ENCODE measurements around the gene AXL.
"Not testable (repeated sequence)": the region's sequence is repeated elsewhere in the genome, so short reads cannot be mapped to it uniquely, and the experiment has no call there.

AXL gene

DNA sequence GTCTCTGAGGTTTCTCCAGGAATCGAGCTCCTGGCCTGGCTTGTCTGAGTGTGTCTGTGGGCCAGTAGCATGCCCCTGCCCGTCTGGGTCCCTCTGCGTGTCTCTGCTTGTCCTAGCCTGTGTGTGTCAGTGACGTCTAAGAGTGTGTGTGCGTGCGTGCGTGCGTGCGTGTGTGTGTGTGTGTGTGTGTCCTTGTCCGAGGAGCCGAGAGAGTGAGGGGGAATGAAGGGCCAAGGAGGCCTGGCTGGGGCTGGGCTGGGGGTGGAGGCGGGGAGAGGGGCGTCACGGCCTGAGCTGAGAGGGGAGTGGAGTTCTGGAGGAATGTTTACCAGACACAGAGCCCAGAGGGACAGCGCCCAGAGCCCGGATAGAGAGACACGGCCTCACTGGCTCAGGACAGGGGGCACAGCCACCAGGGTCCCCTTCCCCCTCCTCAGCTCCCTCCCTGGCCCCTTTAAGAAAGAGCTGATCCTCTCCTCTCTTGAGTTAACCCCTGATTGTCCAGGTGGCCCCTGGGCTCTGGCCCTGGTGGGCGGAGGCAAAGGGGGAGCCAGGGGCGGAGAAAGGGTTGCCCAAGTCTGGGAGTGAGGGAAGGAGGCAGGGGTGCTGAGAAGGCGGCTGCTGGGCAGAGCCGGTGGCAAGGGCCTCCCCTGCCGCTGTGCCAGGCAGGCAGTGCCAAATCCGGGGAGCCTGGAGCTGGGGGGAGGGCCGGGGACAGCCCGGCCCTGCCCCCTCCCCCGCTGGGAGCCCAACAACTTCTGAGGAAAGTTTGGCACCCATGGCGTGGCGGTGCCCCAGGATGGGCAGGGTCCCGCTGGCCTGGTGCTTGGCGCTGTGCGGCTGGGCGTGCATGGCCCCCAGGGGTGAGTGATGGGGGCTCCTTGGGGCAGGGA is at the start of gene AXL:
Gene AXL (plus strand): TSS at position 609 of the 893 bp plus-strand sequence. CDS start 170 bp downstream, at position 779.
- no peak for DNase-seq

DNA sequence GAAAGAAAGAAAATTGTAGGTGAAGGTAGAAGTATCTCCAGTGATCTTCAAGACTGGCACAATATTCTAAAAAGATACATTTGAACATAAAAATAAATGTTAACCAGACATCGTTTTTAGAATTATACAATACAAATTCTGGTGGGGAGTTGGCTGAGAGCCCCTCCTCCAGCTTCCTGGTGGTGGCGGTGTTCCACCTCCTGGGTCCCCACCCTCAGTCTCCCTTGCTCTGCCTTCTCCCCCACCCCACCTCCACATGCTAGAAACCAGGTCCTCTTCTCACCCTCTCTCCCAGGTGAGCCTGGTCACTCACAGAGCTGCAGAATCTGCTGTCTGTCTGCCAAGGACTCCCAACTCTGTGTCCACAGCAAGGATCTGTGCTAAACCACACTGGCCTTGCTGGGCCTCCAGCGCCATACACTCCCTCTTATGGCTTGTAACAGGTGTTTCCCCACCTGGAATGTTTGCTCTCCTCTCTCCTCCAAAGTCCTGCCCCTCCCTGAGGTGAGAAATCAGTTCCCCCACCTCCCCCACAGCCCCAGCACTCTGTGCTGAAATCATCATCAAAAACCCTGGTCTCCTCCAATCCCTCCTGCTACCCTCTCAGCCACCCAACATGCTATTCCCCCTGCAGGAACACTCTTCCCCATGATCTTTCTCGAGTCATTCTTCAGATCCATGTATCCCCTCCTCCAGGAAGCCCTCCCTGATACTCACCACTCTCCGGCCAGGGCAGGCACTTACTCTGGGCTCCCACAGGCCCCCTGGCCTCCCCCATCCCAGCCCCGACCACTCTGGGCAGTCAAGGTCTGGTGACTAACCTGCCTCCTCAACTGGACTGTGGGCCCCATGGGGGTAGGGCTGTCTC is 46.5 kb upstream of the AXL start:
- DNase-seq: no peak

DNA sequence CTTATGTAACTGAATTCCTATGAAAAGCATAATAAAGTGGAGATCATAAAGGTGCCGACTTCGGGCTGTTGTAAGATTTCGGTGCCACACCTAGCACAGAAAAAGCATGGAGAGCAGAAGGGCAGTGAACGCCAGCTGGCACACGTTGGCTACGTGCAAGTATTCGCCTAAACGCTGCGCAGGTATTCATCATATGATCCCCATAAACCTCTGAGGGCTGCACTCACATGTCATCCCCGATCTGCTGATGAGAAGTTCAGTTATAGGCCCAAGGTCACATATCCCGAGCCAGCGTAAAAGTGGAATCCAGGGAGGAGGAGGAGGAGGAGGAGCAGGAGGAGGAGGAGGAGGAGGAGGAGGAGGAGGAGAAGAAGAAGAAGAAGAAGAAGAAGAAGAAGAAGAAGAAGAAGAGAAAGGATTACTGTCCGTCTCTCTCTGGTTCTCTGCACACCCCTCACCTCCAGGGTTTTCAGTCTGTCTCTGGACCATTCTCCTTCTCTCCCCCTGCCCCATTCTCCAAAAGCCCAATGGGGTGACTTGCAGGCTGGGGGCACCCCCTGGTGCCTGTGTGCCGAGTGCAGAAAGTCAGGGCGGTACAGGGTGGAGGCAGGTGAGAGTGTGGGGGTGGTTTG is 44.6 kb upstream of the AXL start:
- no peak for DNase-seq

- DNase-seq: no peak
Measured at GRCh38 chr19:41175801-41176777, 42.9 kb upstream of the AXL start.

GRCh38 chr19:41180173-41180572 is 38.9 kb upstream of the AXL start:
- not testable (repeated sequence) for DNase-seq

DNA sequence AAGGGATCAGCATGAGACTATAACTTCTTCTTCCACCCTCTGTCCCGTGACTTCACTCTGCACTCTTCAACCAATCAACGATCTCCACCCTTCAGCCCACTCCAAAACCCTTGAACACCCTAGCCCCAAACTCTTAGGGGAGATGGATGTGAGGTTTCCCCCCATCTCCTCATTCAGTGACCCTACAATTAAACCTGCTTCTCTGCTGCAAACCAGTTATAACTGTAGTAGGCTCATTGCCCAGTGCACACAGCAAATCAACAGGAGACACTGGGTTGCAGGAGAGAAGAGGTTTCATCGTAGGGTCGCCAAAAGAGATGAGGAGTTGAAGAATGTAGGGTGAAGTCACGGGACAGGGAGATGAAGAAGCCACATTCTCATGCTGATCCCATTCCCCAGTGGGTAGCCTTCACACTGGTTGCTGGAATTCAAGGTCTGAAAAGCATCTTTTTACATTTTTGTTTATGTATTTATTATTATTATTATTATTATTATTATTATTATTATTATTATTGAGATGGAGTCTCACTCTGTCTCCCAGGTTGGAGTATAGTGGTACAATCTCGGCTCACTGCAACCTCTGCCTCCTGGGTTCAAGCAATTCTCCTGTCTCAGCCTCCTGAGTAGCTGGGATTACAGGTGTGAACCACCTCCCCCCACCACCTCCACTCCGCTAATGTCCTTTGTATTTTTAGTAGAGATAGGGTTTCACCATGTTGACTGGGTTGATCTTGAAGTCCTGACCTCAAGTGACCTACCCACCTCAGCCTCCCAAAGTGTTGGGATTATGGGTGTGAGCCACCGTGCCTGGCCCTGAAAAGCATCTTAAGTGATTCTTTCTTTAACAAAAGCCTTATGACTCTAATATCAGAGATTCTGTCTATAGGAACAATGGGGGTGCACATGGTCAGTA is 31.8 kb upstream of the AXL start:
- DNase-seq: no peak

DNA sequence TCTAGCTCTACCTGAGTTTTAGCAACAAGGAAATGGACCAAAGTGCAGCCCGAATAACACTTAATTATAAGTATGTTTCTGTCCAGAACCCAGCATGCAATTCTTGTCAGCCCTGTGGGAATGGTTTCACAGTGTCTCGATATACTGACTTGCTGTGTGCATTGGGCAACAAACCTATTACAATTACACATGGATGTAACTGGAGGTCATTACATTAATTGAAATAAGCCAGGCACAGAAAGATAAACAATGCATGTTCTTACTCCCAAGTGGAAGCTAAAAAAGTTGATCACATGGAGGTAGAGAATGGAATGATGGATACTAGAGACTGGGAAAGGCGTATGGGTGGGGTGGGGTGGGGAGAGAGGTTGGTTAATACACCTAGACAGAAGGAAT is 31.1 kb upstream of the AXL start:
- DNase-seq: no peak

DNA sequence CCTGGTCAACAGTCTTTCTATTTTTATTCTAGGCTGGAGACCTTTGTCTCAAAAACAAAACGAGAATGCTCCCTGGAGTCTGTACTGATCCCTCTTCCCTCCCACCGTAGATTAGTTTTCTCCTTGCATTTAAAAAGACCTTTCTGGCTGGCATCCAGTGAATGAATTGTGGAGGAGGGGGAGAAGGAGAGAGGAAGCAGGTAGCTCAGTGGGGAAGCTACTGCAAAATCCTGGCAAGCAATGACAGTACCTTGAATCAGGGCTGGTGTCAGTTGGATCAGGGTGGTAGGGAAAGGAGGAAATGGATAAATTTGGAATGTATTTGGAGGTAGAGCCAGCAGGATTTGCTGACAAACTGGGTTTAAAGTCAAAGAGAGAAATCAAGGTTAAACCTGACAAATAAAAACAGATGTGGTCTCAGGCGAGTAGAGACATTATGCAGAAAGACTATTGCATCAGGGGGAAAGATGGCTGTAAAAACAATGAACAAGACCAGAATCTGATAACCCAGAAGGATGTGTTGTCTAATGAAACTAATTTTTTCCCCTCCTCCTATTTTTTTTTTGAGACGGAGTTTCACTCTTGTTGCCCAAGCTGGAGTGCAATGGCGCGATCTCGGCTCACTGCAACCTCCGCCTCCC is 29.5 kb upstream of the AXL start:
- DNase-seq: no peak

GRCh38 chr19:41192574-41193429 is 26.2 kb upstream of the AXL start, which contains the start of gene CYP2S1:
Gene CYP2S1 (plus strand): TSS chr19:41193219. CDS start chr19:41193265, 46 bp downstream.
- DNase-seq: no peak

DNA sequence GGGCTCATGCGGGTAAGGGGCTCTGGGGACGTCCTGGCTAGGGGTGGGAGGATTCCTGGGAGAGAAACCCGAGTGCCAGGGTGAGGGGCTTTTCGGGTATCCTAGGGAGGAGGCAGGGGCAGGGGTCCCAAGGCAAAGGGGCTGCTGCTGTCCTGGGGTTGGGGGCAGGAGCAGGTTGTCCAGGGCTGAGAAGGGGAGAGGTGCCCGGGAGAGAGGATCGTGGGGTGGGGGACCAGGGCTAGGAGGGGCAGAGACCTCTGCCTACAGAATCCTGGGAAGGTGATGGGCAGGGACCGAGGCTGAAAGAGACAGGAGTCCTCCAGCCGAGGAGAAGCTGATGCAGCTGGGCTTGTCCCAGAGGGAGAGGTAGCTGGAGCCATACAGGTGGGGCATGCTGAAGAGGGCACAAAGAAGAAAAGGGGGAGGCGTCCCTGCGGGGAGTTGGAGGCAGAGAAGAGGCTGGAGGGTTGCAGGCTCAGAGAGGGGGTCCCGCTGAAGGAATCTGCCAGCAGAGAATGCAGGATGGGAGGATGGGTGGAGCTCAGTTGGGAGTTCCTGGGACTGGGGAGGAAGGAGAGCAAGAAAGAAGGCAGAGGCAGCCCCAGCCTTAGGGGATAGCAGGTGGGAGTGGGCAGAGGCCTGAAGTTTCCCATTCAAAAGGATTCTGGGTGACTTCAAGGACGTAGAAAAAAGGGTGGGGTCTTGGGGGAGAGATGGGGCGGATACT is 25.4 kb upstream of the AXL start:
- no peak for DNase-seq

DNA sequence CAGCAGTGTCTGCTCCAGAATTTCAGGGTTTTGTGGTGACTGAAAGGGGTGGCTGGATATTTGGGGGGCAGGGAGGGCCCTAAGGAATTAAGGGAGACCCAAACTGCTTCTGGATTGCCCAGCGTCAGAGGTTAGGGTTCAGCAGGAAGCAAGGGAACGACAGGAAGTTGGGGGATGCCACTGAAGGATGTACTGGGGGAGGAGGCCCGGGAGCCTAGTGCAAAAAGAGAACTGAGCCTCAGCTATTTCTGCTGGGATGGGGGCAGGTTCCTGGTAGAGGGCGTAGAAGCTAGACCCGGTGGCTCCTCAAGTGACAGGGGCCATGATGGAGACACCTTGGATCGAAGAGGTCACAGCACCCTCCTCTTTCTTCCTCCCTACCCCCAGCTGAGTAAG is 24.9 kb upstream of the AXL start:
- DNase-seq: no peak

DNA sequence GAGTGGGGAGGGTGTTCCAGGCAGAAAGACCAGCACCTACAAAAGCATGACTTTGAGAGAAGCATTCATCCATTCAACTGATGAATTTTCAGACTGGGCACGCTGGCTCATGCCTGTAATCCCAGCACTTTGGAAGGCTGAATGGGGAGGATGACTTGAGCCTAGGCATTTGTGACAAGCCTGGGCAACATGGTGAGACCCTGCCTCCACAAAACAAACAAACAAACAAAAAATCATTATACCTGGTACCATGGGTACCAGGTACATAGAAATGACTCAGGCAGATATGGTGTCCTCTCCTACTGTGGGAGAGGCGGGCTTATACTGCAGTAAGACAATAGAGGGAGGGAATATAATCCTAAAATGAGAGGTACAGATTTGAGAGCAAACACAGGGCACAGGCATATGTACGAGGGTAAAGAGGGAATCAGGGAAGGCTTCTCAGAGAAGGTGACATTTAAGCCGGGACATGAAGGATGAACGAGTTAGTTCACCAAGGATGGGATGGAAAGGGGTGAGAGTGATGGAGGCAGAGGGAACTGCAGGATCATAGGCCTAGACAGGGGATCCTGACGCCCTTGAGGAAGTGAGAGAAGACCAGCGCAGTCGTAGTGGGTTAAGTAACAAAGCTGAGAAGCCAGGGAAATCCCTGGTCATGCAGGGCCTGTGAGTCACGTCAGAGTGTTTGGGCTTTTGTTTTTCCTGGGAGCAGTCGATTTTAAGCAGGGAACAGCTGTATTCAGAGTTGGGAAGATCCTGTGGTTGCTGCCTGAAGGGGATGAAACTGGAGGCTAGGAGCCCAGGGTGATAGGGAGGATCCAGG is 23.1 kb upstream of the AXL start:
- no peak for DNase-seq

GRCh38 chr19:41198559-41198958 is 20.5 kb upstream of the AXL start:
- no peak for DNase-seq

DNA sequence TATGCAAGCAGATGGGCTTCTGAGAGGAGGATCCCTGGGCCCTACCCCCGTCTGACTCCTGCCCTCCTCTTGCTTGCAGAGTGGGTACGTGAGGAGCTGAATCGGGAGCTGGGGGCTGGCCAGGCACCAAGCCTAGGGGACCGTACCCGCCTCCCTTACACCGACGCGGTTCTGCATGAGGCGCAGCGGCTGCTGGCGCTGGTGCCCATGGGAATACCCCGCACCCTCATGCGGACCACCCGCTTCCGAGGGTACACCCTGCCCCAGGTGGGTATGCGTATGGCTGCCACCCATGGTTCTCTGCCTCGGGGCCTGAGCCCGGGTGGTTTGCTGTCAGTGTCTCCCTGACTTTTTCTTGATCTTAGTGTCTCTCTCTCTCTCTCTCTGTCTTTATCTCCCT is 15.7 kb upstream of the AXL start:
- no peak for DNase-seq

DNA sequence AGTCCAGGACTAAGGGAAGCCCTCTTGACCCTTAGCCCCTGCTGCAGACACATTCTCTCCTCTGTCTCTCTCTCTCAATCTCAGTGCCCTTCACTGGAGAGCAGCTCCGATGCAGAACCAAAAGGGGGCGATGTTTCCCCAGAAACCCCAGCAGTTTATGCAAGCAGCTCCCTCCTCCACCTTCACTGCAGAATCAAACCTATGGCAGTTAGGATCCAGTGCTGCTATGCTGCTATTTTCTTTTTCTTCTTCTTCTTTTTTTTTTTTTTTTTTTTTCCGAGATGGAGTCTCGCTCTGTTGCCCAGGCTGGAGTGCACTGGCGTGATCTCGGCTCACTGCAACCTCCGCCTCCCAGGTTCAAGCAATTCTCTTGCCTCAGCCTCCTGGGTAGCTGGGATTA is 14.7 kb upstream of the AXL start:
- DNase-seq: not testable (repeated sequence)

GRCh38 chr19:41205995-41206394 is 13.0 kb upstream of the AXL start:
- no peak for DNase-seq

DNA sequence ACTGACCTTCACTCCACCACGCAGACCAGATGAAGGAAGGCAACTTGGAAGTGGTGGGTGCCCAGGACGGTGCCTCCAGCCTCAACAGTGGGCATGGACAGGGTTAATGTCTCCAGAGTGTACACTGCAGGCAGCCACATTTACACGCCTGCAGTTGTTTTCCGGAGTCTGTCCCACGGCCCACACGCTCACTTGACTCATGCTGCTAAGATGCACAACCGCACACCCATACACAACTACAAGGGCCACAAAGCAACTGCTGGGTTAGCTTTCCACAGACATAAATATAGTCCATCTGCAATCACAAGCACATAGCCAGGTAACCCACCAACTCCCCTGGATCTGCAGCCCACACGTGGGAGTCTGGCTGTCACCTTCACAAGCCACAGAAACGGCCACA is 12.6 kb upstream of the AXL start:
- DNase-seq: no peak

Measured in DMS 273 treated with DMSO at 0.1 percent for 48 hours (cell line).